SK-MEL-5 (cell line): ENCODE results near the gene FRS3. TPM values are rescaled to one million over a fixed set of nuclear protein-coding genes. Genes with fewer than 3 reads are reported as not detected.
"Not testable (repeated sequence)": the region's sequence is repeated elsewhere in the genome, so short reads cannot be mapped to it uniquely, and the experiment has no call there.

Source experiments
- DNase-seq: peaks from one replicate; pipeline ENCODE4 v3.0.0-alpha.2; 2016; ENCODE audit warnings: low read depth, low spot score
- in situ Hi-C: cut with HindIII; loops from 2 replicates; pipeline ENCODE4 v1.10.0; 2016; ENCODE audit warnings: low sequenced_read_pairs, high pct_unique_total_duplicates, low pct_unique_long_range_greater_than_20kb
- polyA plus RNA-seq, 2 experiments: library from polyadenylated mRNA; depleted of rRNA; stranded (reverse); fragments of >200 nt; gene quantifications; 2 replicates each; pipeline ENCODE4 v1.2.3, GENCODE V29; 2015
- total RNA-seq: library from RNA; depleted of rRNA; stranded (reverse); fragments of >200 nt; shearing (Covaris generic); gene quantifications from 2 replicates; pipeline ENCODE4 v1.2.3, GENCODE V29; 2014; rRNA removed

FRS3 gene, protein sequence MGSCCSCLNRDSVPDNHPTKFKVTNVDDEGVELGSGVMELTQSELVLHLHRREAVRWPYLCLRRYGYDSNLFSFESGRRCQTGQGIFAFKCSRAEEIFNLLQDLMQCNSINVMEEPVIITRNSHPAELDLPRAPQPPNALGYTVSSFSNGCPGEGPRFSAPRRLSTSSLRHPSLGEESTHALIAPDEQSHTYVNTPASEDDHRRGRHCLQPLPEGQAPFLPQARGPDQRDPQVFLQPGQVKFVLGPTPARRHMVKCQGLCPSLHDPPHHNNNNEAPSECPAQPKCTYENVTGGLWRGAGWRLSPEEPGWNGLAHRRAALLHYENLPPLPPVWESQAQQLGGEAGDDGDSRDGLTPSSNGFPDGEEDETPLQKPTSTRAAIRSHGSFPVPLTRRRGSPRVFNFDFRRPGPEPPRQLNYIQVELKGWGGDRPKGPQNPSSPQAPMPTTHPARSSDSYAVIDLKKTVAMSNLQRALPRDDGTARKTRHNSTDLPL
- 0.61 and 2.2 TPM in 2 replicates for total RNA-seq
- polyA plus RNA-seq (2015; cell fraction: cytosol; rRNA removed) = 3.1 and 4.6 TPM in 2 replicates
- 7.5 and 11.9 TPM in 2 replicates for polyA plus RNA-seq (2015; cell fraction: nucleus; rRNA removed)

GRCh38 chr6:41779788-41780550 is at the start of gene FRS3:
Gene FRS3, minus strand, starts transcription at chr6:41779900. Its CDS starts 2,913 bp downstream, at chr6:41776987.
- in situ Hi-C loops = no loop called here
- peak; percentile 92 for DNase-seq

GRCh38 chr6:41826343-41827022 is 46.8 kb upstream of the FRS3 start:
- in situ Hi-C loops = no loop called here

GRCh38 chr6:41824571-41825569 is 45.2 kb upstream of the FRS3 start:
- in situ Hi-C loops = no loop called here
- no peak for DNase-seq

More at GRCh38 chr6:41826343-41827022, 46.8 kb upstream of the FRS3 start:
- DNase-seq = no peak

GRCh38 chr6:41823178-41823577 is 43.5 kb upstream of the FRS3 start:
- DNase-seq = no peak
- in situ Hi-C loops = no loop called here

DNA sequence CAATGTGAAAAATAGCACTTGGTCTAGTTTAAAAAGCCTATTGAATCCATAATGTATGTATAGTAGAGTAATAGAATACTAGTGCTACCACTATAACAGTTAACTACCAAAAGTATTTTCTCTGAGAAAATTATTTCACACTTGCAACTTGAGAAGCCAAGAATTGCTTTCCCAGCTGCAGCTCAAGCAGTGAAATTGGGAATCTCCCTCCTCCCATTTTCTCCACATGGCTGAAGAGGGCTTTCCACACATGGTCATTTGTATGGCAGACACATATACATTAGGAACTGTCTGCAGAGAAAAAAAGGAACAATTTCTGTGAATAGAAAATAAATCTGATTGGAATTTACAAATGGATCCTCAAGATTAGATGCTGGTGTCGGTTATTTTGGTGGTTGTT is 42.3 kb upstream of the FRS3 start:
- in situ Hi-C loops = no loop called here
- DNase-seq = no peak

- in situ Hi-C loops = no loop called here
- DNase-seq = no peak
These were observed 41.6 kb upstream of the FRS3 start for GRCh38 chr6:41821266-41821665.

- DNase-seq = no peak
- in situ Hi-C loops = no loop called here
These were observed 38.8 kb upstream of the FRS3 start for GRCh38 chr6:41818271-41819054.

DNA sequence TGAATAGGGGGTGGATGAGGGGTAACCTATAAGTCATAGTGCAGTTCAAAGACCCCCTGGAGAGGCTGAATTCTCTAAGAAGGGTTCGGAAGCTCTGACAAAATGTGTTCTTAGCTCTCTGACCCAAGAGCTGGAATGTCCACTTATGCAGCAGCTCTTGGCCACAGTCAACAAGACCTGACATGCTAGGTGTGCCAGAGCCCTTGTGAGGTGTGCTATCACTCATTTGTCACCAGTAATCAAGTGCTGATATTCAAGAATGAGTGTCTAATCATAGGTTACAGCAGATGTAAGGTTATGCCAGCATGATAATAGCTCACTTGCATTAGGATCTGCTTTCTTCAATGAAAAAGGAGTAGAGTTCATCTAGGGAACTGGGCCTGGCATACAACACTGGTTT is 35.9 kb upstream of the FRS3 start:
- no peak for DNase-seq
- in situ Hi-C loops = no loop called here

DNA sequence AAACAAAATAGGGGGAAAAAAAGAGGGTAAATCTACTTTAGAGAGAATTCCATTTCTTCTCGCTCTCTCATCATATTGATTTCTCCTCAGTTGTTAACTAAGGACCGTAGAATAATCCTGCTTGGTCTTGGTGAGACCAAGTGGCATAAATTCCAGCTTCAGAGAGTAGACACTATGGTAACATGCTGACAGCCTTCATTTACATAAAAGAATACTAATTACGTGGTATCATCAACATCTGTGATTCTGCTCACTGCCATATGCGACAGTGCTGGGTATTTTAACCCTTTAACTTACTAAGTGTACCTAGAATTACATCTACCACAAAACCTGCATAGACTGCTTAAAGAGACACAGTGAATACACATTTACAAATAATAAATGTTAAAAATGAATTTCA is 34.9 kb upstream of the FRS3 start:
- in situ Hi-C loops = no loop called here
- no peak for DNase-seq

GRCh38 chr6:41813956-41814355 is 34.3 kb upstream of the FRS3 start:
- in situ Hi-C loops = no loop called here

DNA sequence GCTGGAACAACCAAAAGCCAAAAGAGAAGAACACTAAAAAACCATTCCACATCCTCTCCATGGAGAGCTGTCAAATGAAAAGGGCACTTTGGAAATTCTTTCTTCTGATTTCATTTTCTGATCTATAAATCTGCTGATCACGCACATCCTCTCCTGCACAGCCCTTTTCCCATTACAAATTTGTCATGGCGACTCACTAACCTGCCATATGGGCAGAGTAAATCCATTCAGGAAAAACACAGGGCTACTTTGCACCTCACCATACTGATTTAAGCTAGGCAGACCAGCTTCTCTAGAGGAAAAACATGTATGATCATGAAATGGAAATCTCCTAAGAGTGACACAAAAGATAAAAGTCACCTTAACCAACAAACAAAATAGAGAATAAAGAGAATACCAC is 33.8 kb upstream of the FRS3 start:
- DNase-seq = no peak
- in situ Hi-C loops = no loop called here

More at GRCh38 chr6:41813956-41814355, 34.3 kb upstream of the FRS3 start:
- DNase-seq = no peak

- in situ Hi-C loops, DNase-seq: not testable (repeated sequence)
These were observed 32.2 kb upstream of the FRS3 start for GRCh38 chr6:41811946-41812345.

DNA sequence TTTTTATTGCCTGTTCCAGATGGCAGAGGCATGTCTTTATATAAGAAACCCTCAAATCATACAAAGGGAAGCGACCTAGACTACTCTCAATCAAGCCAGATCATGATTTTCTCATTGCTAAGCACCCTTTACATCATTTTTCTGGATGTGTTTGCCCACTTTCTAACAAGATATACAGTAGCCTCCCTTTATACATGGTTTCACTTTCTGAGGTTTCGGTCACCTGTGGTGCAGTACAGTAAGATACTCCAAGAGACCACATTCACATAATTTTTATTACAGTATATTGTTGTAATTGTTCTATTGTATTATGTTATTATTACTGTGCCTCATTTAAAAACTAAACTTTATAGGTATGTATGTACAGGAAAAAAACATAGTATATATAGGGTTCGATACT is 31.4 kb upstream of the FRS3 start:
- no peak for DNase-seq
- in situ Hi-C loops = no loop called here

DNA sequence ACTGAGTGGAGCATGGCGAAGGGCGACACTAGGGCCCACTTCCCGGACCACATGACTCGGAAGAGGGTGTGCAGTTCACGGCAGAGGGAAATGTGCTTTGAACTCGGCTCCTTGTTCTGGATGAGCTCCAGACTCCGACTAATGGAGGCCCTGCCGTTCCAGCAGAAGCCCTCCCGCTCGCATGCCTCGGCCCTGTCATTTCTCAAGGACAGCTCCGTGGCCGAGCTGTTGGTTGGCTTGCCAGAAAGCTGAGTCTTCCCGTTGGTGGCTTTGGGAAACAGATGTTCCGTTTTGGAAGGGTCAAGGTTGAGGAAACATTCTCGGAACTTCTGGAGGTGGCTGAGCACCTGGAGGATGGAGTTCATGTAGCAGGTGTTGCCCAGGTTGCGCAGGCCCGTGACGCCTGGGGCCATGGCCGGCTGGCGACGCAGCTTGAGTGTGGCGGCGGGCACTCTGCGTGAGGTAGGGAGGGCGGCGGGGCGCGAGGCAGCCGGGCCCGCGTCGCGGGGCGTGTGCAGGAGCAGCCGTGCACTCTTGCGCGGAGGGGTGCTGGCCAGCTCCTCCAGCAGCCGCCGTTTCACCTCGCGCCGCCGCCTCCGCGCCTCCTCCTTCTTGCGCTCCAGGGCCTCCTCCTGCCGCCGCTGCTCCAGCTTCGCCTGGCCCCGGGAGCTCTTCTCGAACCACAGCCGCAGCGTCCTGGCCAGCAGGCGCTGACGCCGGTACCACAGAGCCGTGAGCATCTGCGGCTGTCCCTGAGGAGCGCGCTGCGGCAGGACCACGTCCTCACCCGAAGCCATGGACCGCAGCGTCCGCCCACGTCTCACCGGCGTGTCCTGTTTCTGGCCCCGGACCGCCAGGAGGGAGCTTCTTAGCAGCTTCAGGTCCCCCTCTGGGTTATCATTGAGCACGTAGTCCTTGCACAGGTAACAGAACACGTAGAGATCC is 26.4 kb upstream of the FRS3 start:
- DNase-seq = no peak
- in situ Hi-C loops = no loop called here

DNA sequence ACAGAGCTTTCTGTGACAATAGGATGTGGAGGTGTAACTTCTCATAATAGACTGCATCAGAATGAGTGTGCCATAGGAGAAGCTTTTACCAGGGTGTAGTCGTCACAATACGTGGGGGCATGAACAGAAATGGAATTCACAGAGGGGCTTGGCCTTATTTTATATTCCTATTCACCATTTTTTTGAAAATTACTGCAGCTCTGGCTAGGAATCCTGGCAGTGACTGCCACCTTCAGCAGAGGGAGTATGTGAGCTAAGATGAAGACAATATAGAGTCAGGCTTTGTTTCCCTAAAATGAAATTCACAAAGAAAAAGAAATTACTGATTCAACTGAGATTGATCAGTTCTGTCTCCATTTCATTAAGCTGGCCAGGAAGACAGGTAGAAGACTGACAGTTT is 21.7 kb upstream of the FRS3 start:
- peak; percentile 56 for DNase-seq
- in situ Hi-C loops = no loop called here
